Transverse colon (tissue), 4 donors: ENCODE measurements around the gene ABHD16A.

Source experiments
- POLR2AphosphoS5 ChIP-seq, 3 donors: sonication (generic); formaldehyde crosslinking; IDR thresholded peaks; one replicate each; pipeline ENCODE4 v1.6.1; 2016; ENCODE audit warnings: antibody characterized with exemption in 3 of 3
- TF ChIP-seq, protein P1 (sequence below), 5 experiments: fragments of 200-600 bp in 3 of 5; fragments of 450-650 bp in 2 of 5; sonication (generic) in 3 of 5; IDR thresholded peaks; 1 replicate in 2 of 5; 2 replicates in 3 of 5; pipeline ENCODE4 v1.5.1; 2016 to 2017; ENCODE audit warnings: antibody characterized with exemption in 5 of 5, inconsistent platforms in 3 of 5, mild to moderate bottlenecking in 2 of 5, moderate library complexity in 1 of 5

- TF ChIP-seq, protein P1, sequence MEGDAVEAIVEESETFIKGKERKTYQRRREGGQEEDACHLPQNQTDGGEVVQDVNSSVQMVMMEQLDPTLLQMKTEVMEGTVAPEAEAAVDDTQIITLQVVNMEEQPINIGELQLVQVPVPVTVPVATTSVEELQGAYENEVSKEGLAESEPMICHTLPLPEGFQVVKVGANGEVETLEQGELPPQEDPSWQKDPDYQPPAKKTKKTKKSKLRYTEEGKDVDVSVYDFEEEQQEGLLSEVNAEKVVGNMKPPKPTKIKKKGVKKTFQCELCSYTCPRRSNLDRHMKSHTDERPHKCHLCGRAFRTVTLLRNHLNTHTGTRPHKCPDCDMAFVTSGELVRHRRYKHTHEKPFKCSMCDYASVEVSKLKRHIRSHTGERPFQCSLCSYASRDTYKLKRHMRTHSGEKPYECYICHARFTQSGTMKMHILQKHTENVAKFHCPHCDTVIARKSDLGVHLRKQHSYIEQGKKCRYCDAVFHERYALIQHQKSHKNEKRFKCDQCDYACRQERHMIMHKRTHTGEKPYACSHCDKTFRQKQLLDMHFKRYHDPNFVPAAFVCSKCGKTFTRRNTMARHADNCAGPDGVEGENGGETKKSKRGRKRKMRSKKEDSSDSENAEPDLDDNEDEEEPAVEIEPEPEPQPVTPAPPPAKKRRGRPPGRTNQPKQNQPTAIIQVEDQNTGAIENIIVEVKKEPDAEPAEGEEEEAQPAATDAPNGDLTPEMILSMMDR (IDR thresholded peaks at IDR 0.05), result no peak
- no peak for TF ChIP-seq POLR2AphosphoS5 (IDR thresholded peaks at IDR 0.05)
Observed at GRCh38 chr6:31692886-31693285, 10.2 kb downstream of the ABHD16A start.
